WTC11 (cell line): ENCODE data around the gene MRPL27.

Source experiments
- CTCF ChIP-seq: fragments of 200-600 bp; IDR thresholded peaks from 2 replicates; pipeline ENCODE4 v1.8.0; 2022; ENCODE audit warnings: antibody characterized with exemption
- ETV6 ChIP-seq: sonication (generic); formaldehyde crosslinking; IDR thresholded peaks from 2 replicates; pipeline ENCODE4 v1.8.1; 2022; ENCODE audit warnings: mild to moderate bottlenecking, missing genetic modification reagents
- FOXP1 ChIP-seq: sonication (generic); formaldehyde crosslinking; IDR thresholded peaks from 2 replicates; pipeline ENCODE4 v1.8.0; 2022; ENCODE audit warnings: missing genetic modification reagents, mild to moderate bottlenecking, moderate library complexity, borderline replicate concordance
- FOXP4 ChIP-seq: sonication (generic); formaldehyde crosslinking; IDR thresholded peaks from 2 replicates; pipeline ENCODE4 v1.8.0; 2022; ENCODE audit warnings: mild to moderate bottlenecking, missing genetic modification reagents
- MLX ChIP-seq: sonication (generic); formaldehyde crosslinking; IDR thresholded peaks from 2 replicates; pipeline ENCODE4 v1.8.1; 2023; ENCODE audit warnings: mild to moderate bottlenecking, missing genetic modification reagents, moderate library complexity
- NR2C2 ChIP-seq: sonication (generic); formaldehyde crosslinking; IDR thresholded peaks from 2 replicates; pipeline ENCODE4 v1.8.0; 2022; ENCODE audit warnings: mild to moderate bottlenecking, missing genetic modification reagents
- SMAD3 ChIP-seq: sonication (generic); formaldehyde crosslinking; IDR thresholded peaks from 2 replicates; pipeline ENCODE4 v1.8.0; 2022; ENCODE audit warnings: missing genetic modification reagents, mild to moderate bottlenecking, borderline replicate concordance
- USF2 ChIP-seq: sonication (generic); formaldehyde crosslinking; IDR thresholded peaks from 2 replicates; pipeline ENCODE4 v1.8.1; 2023; ENCODE audit warnings: mild to moderate bottlenecking, missing genetic modification reagents, moderate library complexity
- ZNF263 ChIP-seq: sonication (generic); formaldehyde crosslinking; IDR thresholded peaks from 2 replicates; pipeline ENCODE4 v1.8.1; 2022; ENCODE audit warnings: low read depth, mild to moderate bottlenecking, moderate library complexity, missing genetic modification reagents

- TF ChIP-seq CTCF (no peak), ZNF263 (CRISPR knock-in tag) (no peak), FOXP4 (CRISPR knock-in tag) (no peak), SMAD3 (CRISPR knock-in tag) (no peak), MLX (CRISPR knock-in tag) (no peak), NR2C2 (CRISPR knock-in tag) (no peak), ETV6 (CRISPR knock-in tag) (no peak), USF2 (CRISPR knock-in tag) (no peak), FOXP1 (CRISPR knock-in tag) (no peak)
Observed at GRCh38 chr17:50319306-50320004, 53.5 kb downstream of the MRPL27 start.
